ENCODE data around the gene LPCAT1.

DNA sequence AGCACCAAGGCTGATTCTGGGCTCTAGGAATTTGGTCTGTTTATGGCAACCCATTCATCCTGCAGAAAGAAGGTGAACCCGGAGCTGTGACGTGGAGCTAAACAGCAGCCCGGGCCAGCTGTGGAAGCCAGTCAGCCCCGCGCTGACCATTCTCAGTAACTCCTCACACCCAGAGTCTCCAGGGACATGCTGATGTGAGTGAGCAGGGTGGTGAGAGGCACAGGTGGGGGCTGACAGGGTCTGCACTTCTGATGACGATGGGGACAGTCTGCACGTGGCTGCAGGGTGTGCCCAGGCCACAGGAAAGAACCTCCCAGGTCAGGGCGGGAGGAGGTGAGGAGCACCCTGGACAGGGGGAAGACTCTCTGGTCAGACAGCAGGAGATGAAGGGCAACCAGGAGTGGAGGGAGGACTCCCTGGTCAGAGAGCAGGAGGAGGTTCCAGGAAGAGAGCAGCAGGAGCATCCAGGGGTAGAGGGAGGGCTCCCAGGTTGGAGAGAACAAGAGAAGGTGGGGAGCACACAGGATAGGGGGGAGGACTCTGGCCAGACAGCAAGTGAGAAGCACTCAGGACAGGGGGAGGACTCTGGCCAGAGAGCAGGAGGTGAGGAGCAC lies 52.4 kb downstream of the LPCAT1 start:
- TF ChIP-seq, protein P1, sequence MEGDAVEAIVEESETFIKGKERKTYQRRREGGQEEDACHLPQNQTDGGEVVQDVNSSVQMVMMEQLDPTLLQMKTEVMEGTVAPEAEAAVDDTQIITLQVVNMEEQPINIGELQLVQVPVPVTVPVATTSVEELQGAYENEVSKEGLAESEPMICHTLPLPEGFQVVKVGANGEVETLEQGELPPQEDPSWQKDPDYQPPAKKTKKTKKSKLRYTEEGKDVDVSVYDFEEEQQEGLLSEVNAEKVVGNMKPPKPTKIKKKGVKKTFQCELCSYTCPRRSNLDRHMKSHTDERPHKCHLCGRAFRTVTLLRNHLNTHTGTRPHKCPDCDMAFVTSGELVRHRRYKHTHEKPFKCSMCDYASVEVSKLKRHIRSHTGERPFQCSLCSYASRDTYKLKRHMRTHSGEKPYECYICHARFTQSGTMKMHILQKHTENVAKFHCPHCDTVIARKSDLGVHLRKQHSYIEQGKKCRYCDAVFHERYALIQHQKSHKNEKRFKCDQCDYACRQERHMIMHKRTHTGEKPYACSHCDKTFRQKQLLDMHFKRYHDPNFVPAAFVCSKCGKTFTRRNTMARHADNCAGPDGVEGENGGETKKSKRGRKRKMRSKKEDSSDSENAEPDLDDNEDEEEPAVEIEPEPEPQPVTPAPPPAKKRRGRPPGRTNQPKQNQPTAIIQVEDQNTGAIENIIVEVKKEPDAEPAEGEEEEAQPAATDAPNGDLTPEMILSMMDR (conservative IDR thresholded peaks at IDR 0.05; ENCODE audit: low read length): no peak
- TF ChIP-seq EZH2phosphoT487 (IDR thresholded peaks at IDR 0.05; ENCODE audit: borderline replicate concordance): no peak

All from Loucy (cell line).